Body of pancreas (tissue), 4 donors: Measurements from ENCODE around the gene CRACR2A.

Experiments
- CTCF ChIP-seq, 7 experiments: fragments of 450-650 bp in 4 of 7; fragments of 200-600 bp in 3 of 7; sonication (generic) in 3 of 7; IDR thresholded peaks; one replicate each; pipeline ENCODE4 v1.5.1; 2016 to 2019; ENCODE audit warnings: antibody characterized with exemption in 7 of 7
- POLR2A ChIP-seq, 3 donors: fragments of 450-650 bp; IDR thresholded peaks; one replicate each; pipeline ENCODE4 v1.6.1; 2016; ENCODE audit warnings: antibody characterized with exemption in 3 of 3, mild to moderate bottlenecking in 2 of 3

DNA sequence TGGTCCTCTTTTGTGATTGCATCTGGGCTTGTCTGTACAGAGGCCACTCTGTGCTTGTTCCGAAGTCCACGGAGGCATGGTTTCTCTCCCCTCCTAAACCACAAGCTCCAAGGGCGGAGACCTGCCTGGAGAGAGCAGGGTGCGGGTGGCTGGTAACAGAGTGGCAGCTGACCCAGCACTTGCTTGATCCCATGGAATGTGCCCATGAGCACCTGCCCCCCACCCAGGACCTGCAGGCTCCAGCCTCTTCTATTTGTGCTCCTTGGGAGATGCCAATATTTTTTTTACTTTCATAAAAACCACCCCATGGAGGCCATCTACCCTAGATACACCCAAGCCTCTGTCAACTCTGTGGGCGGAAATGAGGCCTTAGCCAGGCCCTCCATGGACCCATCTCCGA is 157.2 kb downstream of the CRACR2A start:
- TF ChIP-seq CTCF (IDR thresholded peaks at IDR 0.05) = no peak
- no peak for TF ChIP-seq POLR2A (IDR thresholded peaks at IDR 0.05)
